Colonic mucosa (tissue), 4 donors: ENCODE results near the gene IER5. TPM values are rescaled to one million over a fixed set of nuclear protein-coding genes. Genes with fewer than 3 reads are reported as not detected.

ENCODE experiments used
- DNase-seq: peaks from one replicate; pipeline ENCODE4 v3.0.0-alpha.2; 2020
- H3K27ac ChIP-seq: fragments of 200-600 bp; one replicate; pipeline ENCODE4 v1.8.0; 2021
- H3K27me3 ChIP-seq: fragments of 200-600 bp; one replicate; pipeline ENCODE4 v1.8.0; 2021
- H3K36me3 ChIP-seq: fragments of 200-600 bp; one replicate; pipeline ENCODE4 v1.8.0; 2021
- H3K4me1 ChIP-seq: fragments of 200-600 bp; one replicate; pipeline ENCODE4 v1.8.0; 2021; ENCODE audit warnings: mild to moderate bottlenecking
- H3K4me3 ChIP-seq: fragments of 200-600 bp; one replicate; pipeline ENCODE4 v1.8.0; 2021
- H3K9ac ChIP-seq, 2 donors: one replicate each; pipeline ENCODE4 v1.7.0; 2013; ENCODE audit warnings: control low read depth in 2 of 2, low read depth in 2 of 2, low read length in 2 of 2
- H3K9me3 ChIP-seq: fragments of 200-600 bp; one replicate; pipeline ENCODE4 v1.8.0; 2021
- intact Hi-C: fragments of 100-400 bp; cut with DNase I; formaldehyde crosslinking; loops from one replicate; pipeline ENCODE4 v1.14.1; 2022
- total RNA-seq, 2 donors: library from RNA; stranded (reverse); fragmentation: NEBNext Ultra II Directional in 1 of 2; extraction: Animal tissue kit (Norgen Biotek cat#: 25700) in 1 of 2; gene quantifications; one replicate each; pipeline ENCODE4 v1.2.1, GENCODE V29; 2021
- TF ChIP-seq, protein P1 (sequence below): fragments of 200-600 bp; IDR thresholded peaks from one replicate; pipeline ENCODE4 v1.8.0; 2022; ENCODE audit warnings: antibody characterized with exemption, mild to moderate bottlenecking
- donor health status: healthy.
- donor health status: DM: no; HTN: no; CAD: no.
- donor health status: DM: no; HTN: no; CAD: no.

The IER5 gene
- total RNA-seq, 2 donors from 2014 or later = 19.6 to 20.1 TPM

GRCh38 chr1:181135437-181135731, 46.9 kb downstream of the IER5 start:
- peak; percentile 66 for DNase-seq
- no peaks in the 10 kb centered on the region for H3K9me3 ChIP-seq
- no peaks in the 10 kb centered on the region for H3K27me3 ChIP-seq
- peaks cover 11% of the 10 kb centered on the region for H3K4me1 ChIP-seq
- no peaks in the 10 kb centered on the region for H3K36me3 ChIP-seq
- no peak overlapping the region for H3K27ac ChIP-seq
- intact Hi-C loops = no loop called here
- TF ChIP-seq, protein P1, sequence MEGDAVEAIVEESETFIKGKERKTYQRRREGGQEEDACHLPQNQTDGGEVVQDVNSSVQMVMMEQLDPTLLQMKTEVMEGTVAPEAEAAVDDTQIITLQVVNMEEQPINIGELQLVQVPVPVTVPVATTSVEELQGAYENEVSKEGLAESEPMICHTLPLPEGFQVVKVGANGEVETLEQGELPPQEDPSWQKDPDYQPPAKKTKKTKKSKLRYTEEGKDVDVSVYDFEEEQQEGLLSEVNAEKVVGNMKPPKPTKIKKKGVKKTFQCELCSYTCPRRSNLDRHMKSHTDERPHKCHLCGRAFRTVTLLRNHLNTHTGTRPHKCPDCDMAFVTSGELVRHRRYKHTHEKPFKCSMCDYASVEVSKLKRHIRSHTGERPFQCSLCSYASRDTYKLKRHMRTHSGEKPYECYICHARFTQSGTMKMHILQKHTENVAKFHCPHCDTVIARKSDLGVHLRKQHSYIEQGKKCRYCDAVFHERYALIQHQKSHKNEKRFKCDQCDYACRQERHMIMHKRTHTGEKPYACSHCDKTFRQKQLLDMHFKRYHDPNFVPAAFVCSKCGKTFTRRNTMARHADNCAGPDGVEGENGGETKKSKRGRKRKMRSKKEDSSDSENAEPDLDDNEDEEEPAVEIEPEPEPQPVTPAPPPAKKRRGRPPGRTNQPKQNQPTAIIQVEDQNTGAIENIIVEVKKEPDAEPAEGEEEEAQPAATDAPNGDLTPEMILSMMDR = peak; percentile 32
- peak overlapping the region in 1 of 2 donors; percentile 42 for H3K9ac ChIP-seq
- H3K4me3 ChIP-seq = no peak overlapping the region

DNA sequence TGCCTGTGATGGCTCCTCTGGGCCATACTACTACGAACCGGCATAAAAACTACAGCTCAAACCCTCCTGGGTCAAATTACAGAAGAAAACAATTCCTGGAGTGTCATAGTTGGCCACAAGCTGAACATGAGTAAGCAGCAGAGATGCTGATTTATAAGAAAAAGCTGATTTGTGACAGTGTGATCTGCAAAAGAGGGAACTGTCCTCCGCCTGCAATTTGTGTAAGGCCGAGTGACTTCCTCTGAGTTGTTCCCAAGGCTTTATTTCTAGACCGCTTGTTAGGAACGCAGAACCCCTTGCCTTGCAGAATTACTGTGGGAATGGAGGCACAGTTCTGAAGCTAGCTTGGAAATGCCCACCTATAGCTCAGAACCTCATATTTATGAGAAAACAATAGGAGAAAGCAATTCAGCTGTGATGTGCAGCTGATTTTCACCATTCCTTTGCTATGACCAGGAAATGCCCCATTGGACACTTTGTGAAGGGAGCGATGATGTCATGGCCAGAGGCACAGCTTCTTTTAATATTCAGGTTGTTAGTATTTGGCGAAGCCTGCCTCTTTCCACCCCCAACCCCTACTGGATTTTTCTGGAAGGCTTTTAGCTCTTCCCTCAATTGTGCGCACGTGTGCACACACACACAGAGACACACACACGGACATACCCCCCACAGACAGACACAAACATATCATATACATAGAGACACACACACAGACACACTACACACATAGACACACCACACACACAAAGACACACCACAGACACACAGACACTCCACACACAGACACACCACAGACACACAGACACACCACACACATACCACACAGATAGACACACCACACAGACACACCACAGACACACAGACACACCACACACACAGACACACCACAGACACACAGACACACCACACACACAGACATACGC, 47.6 kb downstream of the IER5 start:
- no peaks in the 10 kb centered on the region for H3K27me3 ChIP-seq
- intact Hi-C loops = no loop called here
- H3K9me3 ChIP-seq = no peaks in the 10 kb centered on the region
- H3K4me3 ChIP-seq = no peak overlapping the region
- TF ChIP-seq, protein P1 = no peak
- peak overlapping the region in 1 of 2 donors; percentile 22 for H3K9ac ChIP-seq
- H3K4me1 ChIP-seq = peaks cover 11% of the 10 kb centered on the region
- no peak overlapping the region for H3K27ac ChIP-seq
- no peaks in the 10 kb centered on the region for H3K36me3 ChIP-seq
- DNase-seq = no peak

DNA sequence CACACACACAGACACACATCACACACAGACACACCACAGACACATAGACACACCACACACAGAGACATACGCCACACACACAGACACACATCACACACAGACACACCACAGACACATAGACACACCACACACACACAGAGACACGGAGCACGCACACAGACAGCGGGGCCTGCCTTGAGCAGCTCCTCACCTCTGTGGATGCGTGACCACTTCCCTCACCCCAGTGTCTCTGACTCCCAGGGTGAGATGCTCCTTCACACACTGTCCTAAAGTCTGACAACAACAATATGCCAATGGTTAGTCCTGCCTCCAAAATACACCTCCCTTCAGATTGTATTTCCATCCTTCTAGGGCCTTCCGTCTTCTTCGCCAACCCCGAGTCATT, 48.2 kb downstream of the IER5 start:
- H3K9me3 ChIP-seq = no peaks in the 10 kb centered on the region
- DNase-seq = no peak
- H3K4me3 ChIP-seq = no peak overlapping the region
- H3K4me1 ChIP-seq = peaks cover 11% of the 10 kb centered on the region
- no peak overlapping the region for H3K9ac ChIP-seq
- no peaks in the 10 kb centered on the region for H3K27me3 ChIP-seq
- H3K27ac ChIP-seq = no peak overlapping the region
- intact Hi-C loops = no loop called here
- TF ChIP-seq, protein P1 = no peak
- H3K36me3 ChIP-seq = no peaks in the 10 kb centered on the region

DNA sequence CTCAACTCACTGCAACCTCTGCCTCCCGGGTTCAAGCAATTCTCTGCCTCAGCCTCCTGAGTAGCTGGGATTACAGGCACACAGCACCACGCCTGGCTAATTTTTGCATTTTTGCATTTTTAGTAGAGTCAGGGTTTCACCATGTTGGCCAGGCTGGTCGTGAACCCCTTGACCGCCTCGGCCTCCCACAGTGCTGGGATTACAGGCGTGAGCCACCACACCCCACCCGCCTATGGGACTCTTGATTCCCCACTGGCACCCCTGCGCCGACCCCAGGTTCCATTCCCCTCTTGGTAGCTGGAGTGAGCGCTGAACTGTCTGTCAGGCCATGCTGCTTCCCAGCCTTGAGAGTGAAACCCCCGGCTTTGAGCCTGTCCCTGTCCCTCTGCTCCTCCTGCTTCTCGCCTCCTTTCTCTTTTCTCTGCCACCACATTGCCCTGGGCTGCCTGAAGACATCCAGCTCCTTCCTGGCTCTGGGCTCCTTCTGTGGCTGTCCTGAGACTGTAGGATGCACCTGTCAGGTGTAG, 48.8 kb downstream of the IER5 start:
- peaks cover 11% of the 10 kb centered on the region for H3K4me1 ChIP-seq
- TF ChIP-seq, protein P1 = no peak
- intact Hi-C loops = no loop called here
- no peaks in the 10 kb centered on the region for H3K36me3 ChIP-seq
- no peak for DNase-seq
- no peaks in the 10 kb centered on the region for H3K27me3 ChIP-seq
- no peak overlapping the region for H3K27ac ChIP-seq
- H3K9me3 ChIP-seq = no peaks in the 10 kb centered on the region
- H3K9ac ChIP-seq = no peak overlapping the region
- no peak overlapping the region for H3K4me3 ChIP-seq

- Histone ChIP-seq H3K4me3 (no peak overlapping the region), H3K9ac (no peak overlapping the region), H3K4me1 (peaks cover 4% of the 10 kb centered on the region), H3K27ac (no peak overlapping the region), H3K36me3 (no peaks in the 10 kb centered on the region), H3K27me3 (no peaks in the 10 kb centered on the region), H3K9me3 (no peaks in the 10 kb centered on the region)
- TF ChIP-seq, protein P1 = no peak
- intact Hi-C loops = loop anchor here (5.0 to 10.0 kb wide), 3 partner anchors 102 to 257 kb away; no protein-coding TSS in a partner anchor
- no peak for DNase-seq
These were observed 51.1 kb downstream of the IER5 start for GRCh38 chr1:181139631-181140061.
